ENCODE measurements around the gene LHFPL6. TPM values are rescaled to one million over a fixed set of nuclear protein-coding genes. Genes with fewer than 3 reads are reported as not detected.

LHFPL6 gene
- polyA plus RNA-seq, 3 donors = 0.14 to 0.59 (median 0.46) TPM

- Histone ChIP-seq H4K20me1 (ENCODE audit: insufficient read depth, low read length) (no peaks in the 10 kb centered on the region), H2AFZ (ENCODE audit: insufficient read depth, low read depth, low read length, poor library complexity, severe bottlenecking) (no peak overlapping the region), H3K4me1 (ENCODE audit: control insufficient read depth in 1 of 2, insufficient read depth in 2 of 2, low read length in 2 of 2) (peaks cover 37 to 49% of the 10 kb centered on the region in 2 donors), H3K79me2 (ENCODE audit: insufficient read depth, low read length) (no peaks in the 10 kb centered on the region), H3K9ac (ENCODE audit: insufficient read depth, low read length, poor library complexity, severe bottlenecking) (no peak overlapping the region), H3K4me2 (replicated peaks; ENCODE audit: extremely low read depth, low read length, poor library complexity, severe bottlenecking) (peak overlapping the region; percentile 5), H3K9me3 (replicated peaks in 1 of 2; ENCODE audit: control insufficient read depth in 1 of 2, insufficient read depth in 1 of 2, low read length in 2 of 2) (no peaks in the 10 kb centered on the region), H3K27me3 (ENCODE audit: control insufficient read depth in 2 of 2, insufficient read depth in 2 of 2, low read length in 2 of 2) (no peaks in the 10 kb centered on the region), H3K36me3 (replicated peaks in 1 of 2; ENCODE audit: control insufficient read depth in 1 of 2, insufficient read depth in 2 of 2, low read length in 2 of 2) (no peaks in the 10 kb centered on the region), H3K27ac (ENCODE audit: low read depth in 1 of 2, low read length in 2 of 2) (peak overlapping the region in 1 of 2 donors; percentile 15), H3K4me3 (replicated peaks in 1 of 3; ENCODE audit: low read depth in 2 of 3, low read length in 3 of 3) (peak overlapping the region in 1 of 3 experiments; percentile 6)
- H3K4me3 Mint-ChIP-seq = peak overlapping the region in 1 of 2 donors; percentile 37
- H3K27me3 Mint-ChIP-seq (ENCODE audit: low read depth in 3 of 3) = peaks cover 0 to 1% (median 0%) of the 10 kb centered on the region in 3 donors
- TF ChIP-seq, protein P1, sequence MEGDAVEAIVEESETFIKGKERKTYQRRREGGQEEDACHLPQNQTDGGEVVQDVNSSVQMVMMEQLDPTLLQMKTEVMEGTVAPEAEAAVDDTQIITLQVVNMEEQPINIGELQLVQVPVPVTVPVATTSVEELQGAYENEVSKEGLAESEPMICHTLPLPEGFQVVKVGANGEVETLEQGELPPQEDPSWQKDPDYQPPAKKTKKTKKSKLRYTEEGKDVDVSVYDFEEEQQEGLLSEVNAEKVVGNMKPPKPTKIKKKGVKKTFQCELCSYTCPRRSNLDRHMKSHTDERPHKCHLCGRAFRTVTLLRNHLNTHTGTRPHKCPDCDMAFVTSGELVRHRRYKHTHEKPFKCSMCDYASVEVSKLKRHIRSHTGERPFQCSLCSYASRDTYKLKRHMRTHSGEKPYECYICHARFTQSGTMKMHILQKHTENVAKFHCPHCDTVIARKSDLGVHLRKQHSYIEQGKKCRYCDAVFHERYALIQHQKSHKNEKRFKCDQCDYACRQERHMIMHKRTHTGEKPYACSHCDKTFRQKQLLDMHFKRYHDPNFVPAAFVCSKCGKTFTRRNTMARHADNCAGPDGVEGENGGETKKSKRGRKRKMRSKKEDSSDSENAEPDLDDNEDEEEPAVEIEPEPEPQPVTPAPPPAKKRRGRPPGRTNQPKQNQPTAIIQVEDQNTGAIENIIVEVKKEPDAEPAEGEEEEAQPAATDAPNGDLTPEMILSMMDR (IDR thresholded peaks at IDR 0.05) = no peak
- WGBS (ENCODE audit: insufficient coverage) = 0% methylated on average over 1 of the region's 2 CpGs
- H3K27ac Mint-ChIP-seq = peak overlapping the region in 5 of 7 donors; percentile 38 to 71 (median 56)
- no peaks in the 10 kb centered on the region for H3K9me3 Mint-ChIP-seq
- intact Hi-C loops (cut with micrococcal nuclease) = loop anchor here in 1 of 2 donors (10.0 kb wide), 1 partner anchor 205 kb away; no protein-coding TSS in a partner anchor
- H3K36me3 Mint-ChIP-seq = no peaks in the 10 kb centered on the region
- DNase-seq = peak in 2 of 3 donors; percentile 18 to 49
- peaks cover 40% of the 10 kb centered on the region for H3K4me1 Mint-ChIP-seq
Observed at GRCh38 chr13:39410096-39410901, 192.7 kb downstream of the LHFPL6 start.

- Mint-ChIP-seq H3K4me3 (no peak overlapping the region), H3K4me1 (peaks cover 31% of the 10 kb centered on the region), H3K9me3 (no peaks in the 10 kb centered on the region), H3K36me3 (no peaks in the 10 kb centered on the region), H3K27me3 (ENCODE audit: low read depth in 3 of 3) (peaks cover 0 to 1% (median 0%) of the 10 kb centered on the region in 3 donors), H3K27ac (no peak overlapping the region)
- intact Hi-C loops (cut with micrococcal nuclease) = no loop called here
- no peaks in the 10 kb centered on the region for H3K9me3 ChIP-seq (replicated peaks in 1 of 2; ENCODE audit: control insufficient read depth in 1 of 2, insufficient read depth in 1 of 2, low read length in 2 of 2)
- H3K36me3 ChIP-seq (replicated peaks in 1 of 2; ENCODE audit: control insufficient read depth in 1 of 2, insufficient read depth in 2 of 2, low read length in 2 of 2) = no peaks in the 10 kb centered on the region
- no peak overlapping the region for H2AFZ ChIP-seq (ENCODE audit: insufficient read depth, low read depth, low read length, poor library complexity, severe bottlenecking)
- no peaks in the 10 kb centered on the region for H3K27me3 ChIP-seq (ENCODE audit: control insufficient read depth in 2 of 2, insufficient read depth in 2 of 2, low read length in 2 of 2)
- peaks cover 34 to 37% of the 10 kb centered on the region in 2 donors for H3K4me1 ChIP-seq (ENCODE audit: control insufficient read depth in 1 of 2, insufficient read depth in 2 of 2, low read length in 2 of 2)
- H4K20me1 ChIP-seq (ENCODE audit: insufficient read depth, low read length) = no peaks in the 10 kb centered on the region
- TF ChIP-seq, protein P1 (IDR thresholded peaks at IDR 0.05) = no peak
- H3K4me3 ChIP-seq (replicated peaks in 1 of 3; ENCODE audit: low read depth in 2 of 3, low read length in 3 of 3) = no peak overlapping the region
- DNase-seq = no peak
- no peaks in the 10 kb centered on the region for H3K79me2 ChIP-seq (ENCODE audit: insufficient read depth, low read length)
- H3K4me2 ChIP-seq (replicated peaks; ENCODE audit: extremely low read depth, low read length, poor library complexity, severe bottlenecking) = no peak overlapping the region
- H3K9ac ChIP-seq (ENCODE audit: insufficient read depth, low read length, poor library complexity, severe bottlenecking) = no peak overlapping the region
- no CpG with 5 or more reads among the region's 3 CpGs for WGBS (ENCODE audit: insufficient coverage)
- H3K27ac ChIP-seq (ENCODE audit: low read depth in 1 of 2, low read length in 2 of 2) = no peak overlapping the region
Observed at GRCh38 chr13:39408512-39408911, 194.5 kb downstream of the LHFPL6 start.

All from CD14-positive monocyte (primary cell).